Gastrocnemius medialis (tissue), 4 donors: ENCODE results near the gene SEPHS2.

ENCODE experiments used
- POLR2A ChIP-seq, 2 donors: fragments of 450-650 bp; IDR thresholded peaks; one replicate each; pipeline ENCODE4 v1.6.1; 2017; ENCODE audit warnings: antibody characterized with exemption in 2 of 2, mild to moderate bottlenecking in 2 of 2, moderate library complexity in 2 of 2
- TF ChIP-seq, protein P1 (sequence below), 5 experiments: fragments of 450-650 bp in 3 of 5; fragments of 200-600 bp in 2 of 5; sonication (generic) in 2 of 5; IDR thresholded peaks in 4 of 5; conservative IDR thresholded peaks in 1 of 5; 1 replicate in 4 of 5; 2 replicates in 1 of 5; pipeline ENCODE4 v1.5.1; 2016 to 2019; ENCODE audit warnings: antibody characterized with exemption in 5 of 5, mild to moderate bottlenecking in 3 of 5, moderate library complexity in 3 of 5

DNA sequence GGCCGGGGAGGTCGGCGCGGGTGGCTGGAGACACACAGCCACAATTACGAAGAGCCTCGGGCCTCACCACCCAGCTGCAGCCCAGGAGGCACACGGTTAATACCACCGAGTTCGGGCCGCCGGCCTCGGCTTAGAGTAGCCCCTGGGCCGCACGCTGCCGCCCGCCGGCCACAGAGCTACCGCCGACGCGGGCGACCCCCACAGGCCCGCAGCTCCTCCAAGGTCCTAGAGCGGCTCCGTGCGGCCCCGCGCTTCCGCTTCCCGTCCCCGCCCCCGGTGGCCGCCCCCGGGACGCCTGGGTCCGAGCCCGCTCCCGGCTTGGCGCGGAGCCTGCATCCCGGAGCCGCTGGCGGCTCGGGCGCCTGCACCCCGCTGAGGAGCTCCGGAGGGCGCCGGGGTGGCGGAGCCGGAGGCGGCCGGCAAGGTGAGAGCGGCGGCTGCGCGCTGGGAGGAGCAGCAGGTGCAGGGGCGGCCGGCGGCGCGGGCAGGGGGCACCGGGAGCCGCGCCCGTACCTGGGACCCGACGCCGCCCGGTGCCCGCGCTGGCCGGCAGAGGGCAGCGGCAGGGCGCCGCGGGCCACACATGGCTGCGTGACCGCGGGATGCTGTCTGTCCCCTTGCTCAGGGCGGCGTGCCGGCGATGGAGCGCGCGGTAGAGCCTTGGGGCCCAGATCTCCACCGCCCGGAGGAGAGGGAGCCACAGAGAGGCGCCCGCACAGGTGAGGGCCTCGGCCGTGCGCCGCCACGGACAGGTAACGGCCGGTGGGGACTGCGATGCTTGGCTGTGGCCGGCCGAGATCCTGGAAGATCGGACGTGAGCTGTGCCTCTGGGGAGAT lies 50.3 kb downstream of the SEPHS2 start, which contains the start of gene ZNF48:
- TF ChIP-seq, protein P1, sequence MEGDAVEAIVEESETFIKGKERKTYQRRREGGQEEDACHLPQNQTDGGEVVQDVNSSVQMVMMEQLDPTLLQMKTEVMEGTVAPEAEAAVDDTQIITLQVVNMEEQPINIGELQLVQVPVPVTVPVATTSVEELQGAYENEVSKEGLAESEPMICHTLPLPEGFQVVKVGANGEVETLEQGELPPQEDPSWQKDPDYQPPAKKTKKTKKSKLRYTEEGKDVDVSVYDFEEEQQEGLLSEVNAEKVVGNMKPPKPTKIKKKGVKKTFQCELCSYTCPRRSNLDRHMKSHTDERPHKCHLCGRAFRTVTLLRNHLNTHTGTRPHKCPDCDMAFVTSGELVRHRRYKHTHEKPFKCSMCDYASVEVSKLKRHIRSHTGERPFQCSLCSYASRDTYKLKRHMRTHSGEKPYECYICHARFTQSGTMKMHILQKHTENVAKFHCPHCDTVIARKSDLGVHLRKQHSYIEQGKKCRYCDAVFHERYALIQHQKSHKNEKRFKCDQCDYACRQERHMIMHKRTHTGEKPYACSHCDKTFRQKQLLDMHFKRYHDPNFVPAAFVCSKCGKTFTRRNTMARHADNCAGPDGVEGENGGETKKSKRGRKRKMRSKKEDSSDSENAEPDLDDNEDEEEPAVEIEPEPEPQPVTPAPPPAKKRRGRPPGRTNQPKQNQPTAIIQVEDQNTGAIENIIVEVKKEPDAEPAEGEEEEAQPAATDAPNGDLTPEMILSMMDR (IDR thresholded peaks at IDR 0.05 in 4 of 5, conservative IDR thresholded peaks at IDR 0.05 in 1 of 5), result peak in 4 of 5 experiments; percentile 65 to 81 (median 74)
- TF ChIP-seq POLR2A (IDR thresholded peaks at IDR 0.05), result peak; percentile 54 to 62
